ENCODE data around the gene KCNK17. TPM values are rescaled to one million over a fixed set of nuclear protein-coding genes. Genes with fewer than 3 reads are reported as not detected.

The KCNK17 gene
- total and polyA plus RNA-seq, 4 donors, result 0.20 to 0.66 (median 0.56) TPM

DNA sequence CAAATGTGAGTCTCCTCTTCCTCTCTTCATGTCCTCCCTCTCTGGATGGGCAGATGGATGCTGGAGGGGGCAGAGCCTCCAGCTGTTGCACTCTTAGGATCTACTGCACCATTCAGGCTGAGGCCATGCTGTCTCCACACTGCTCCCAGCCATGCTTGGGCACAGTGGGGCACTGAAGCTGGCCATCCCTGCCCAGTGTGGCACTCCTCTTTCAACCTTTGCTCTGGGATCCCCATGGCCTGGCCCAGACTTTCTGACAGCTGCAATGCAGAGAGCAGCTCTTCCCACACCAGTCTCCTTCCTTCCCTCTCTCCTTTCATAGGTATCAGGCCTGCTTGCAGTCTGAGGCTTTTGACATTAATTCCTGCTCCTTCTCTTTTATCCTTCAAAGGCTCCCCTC lies 9.3 kb downstream of the KCNK17 start:
- H3K4me1 ChIP-seq (ENCODE audit: control insufficient read depth, insufficient read depth, low read length), result peaks cover 14% of the 10 kb centered on the region
- H3K36me3 ChIP-seq (ENCODE audit: control insufficient read depth, insufficient read depth, low read length), result no peaks in the 10 kb centered on the region
- no peak for DNase-seq (ENCODE audit: low read depth in 4 of 6, low spot score in 6 of 6)
- H3K27ac ChIP-seq (ENCODE audit: low read depth, low read length), result no peak overlapping the region
- H3K9me3 ChIP-seq (ENCODE audit: control insufficient read depth, insufficient read depth, low read length), result peaks cover 1% of the 10 kb centered on the region
- peaks cover 2% of the 10 kb centered on the region for H3K27me3 ChIP-seq (ENCODE audit: control insufficient read depth, insufficient read depth, low read length)
- no peak overlapping the region for H3K4me3 ChIP-seq (ENCODE audit: low read depth, low read length)

DNA sequence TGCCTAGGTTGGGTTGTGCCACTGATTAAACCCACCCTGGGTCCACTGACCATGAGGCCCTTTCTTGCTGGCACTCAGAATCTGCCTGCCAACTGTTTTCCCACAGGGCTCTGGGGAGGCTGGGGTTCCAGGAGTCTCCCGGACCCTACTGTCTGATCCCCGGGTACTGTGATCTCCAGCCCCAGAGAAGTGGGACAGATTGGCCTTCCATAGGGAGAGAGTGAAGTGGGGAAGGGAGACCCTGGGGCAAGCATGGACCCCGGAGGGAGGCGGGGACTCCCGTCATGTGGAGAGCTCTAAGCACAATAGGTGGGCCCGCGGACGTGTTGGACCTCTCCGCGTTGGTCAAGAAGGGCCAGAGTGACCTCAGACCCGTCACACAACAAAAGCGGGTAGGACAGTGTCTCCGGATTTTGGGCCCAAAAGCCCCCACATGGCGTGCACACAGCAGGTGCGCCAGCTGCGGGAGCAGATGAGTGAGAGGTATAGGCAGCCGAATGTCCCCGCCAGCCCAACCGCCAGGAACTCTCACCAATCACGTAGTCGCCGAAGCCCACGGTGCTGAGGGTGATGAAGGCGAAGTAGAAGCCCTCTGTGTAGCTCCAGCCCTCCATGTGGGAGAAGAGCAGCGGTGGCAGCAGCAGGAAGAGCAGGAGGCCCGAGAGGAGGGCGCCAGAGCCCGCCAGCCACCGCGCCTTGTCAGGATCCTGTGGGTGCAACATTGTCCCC lies 10.6 kb downstream of the KCNK17 start:
- DNase-seq (ENCODE audit: low read depth in 4 of 6, low spot score in 6 of 6), result no peak
- Histone ChIP-seq H3K9me3 (ENCODE audit: control insufficient read depth, insufficient read depth, low read length) (peaks cover 1% of the 10 kb centered on the region), H3K27ac (ENCODE audit: low read depth, low read length) (no peak overlapping the region), H3K4me3 (ENCODE audit: low read depth, low read length) (no peak overlapping the region), H3K36me3 (ENCODE audit: control insufficient read depth, insufficient read depth, low read length) (no peaks in the 10 kb centered on the region), H3K27me3 (ENCODE audit: control insufficient read depth, insufficient read depth, low read length) (peaks cover 2% of the 10 kb centered on the region), H3K4me1 (ENCODE audit: control insufficient read depth, insufficient read depth, low read length) (peaks cover 10% of the 10 kb centered on the region)
- 88% methylated on average over 30 of the region's 30 CpGs for WGBS (ENCODE audit: insufficient coverage)

DNA sequence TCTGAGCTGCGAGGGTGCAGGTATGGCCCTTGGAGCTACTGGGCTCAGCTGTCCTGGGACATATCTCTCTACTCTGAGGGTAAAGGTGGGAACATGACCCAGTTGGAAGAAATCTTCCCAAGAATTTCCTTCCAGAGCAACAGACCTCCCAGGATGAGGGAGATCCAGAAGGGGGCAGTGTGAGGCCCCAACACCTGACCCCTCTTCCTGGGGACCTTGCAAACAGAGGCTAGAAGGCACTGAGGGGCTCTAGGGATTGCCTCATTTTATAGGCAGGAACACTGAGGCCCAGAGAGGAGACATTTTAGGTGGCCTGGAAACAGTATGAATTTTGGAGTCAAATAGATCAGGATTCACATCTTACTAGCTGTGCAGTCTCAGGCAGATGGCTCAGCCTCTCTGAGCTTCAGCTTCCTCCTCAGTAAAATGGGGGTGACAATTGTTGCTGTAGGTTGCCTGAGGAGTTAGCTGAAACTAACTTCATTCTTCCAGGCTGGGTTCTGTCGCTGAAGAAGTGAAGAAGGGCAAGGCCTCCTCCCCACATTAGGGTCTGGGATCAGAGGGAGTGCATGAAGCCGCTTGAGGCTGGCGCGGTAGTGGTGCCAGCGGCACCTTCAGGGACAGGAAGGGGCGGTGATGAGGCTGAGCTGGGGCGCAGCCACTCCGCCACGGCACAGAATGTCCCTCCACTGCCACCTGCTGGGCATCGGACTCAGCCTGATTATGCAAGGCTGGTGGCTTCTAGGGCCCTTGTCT lies 11.4 kb downstream of the KCNK17 start:
- Histone ChIP-seq H3K27ac (ENCODE audit: low read depth, low read length) (no peak overlapping the region), H3K4me1 (ENCODE audit: control insufficient read depth, insufficient read depth, low read length) (peaks cover 14% of the 10 kb centered on the region), H3K27me3 (ENCODE audit: control insufficient read depth, insufficient read depth, low read length) (peaks cover 2% of the 10 kb centered on the region), H3K4me3 (ENCODE audit: low read depth, low read length) (no peak overlapping the region), H3K9me3 (ENCODE audit: control insufficient read depth, insufficient read depth, low read length) (peaks cover 1% of the 10 kb centered on the region), H3K36me3 (ENCODE audit: control insufficient read depth, insufficient read depth, low read length) (no peaks in the 10 kb centered on the region)
- 10% methylated on average over 10 of the region's 11 CpGs for WGBS (ENCODE audit: insufficient coverage)
- peak in 5 of 6 donors; percentile 47 to 91 (median 58) for DNase-seq (ENCODE audit: low read depth in 4 of 6, low spot score in 6 of 6)

DNA sequence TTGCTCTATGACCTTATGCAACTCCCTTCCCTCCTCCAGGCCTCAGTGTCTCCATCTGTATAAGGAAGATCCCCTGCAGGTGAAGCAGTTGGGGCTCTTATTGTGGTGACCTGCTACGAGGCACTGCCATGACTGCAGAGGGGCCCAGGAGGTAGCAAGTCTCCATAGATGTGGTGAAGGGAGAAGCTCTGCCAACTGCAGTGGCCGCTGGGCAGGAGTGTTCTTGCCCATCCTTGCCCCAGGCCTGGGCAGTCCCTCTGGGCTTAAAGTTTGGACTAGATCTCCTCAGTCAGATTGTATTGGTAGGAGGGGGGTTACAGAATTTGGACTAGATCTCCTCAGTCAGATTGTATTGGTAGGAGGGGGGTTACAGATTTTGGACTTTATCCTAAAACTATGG lies 12.2 kb downstream of the KCNK17 start:
- H3K9me3 ChIP-seq (ENCODE audit: control insufficient read depth, insufficient read depth, low read length), result peaks cover 1% of the 10 kb centered on the region
- H3K36me3 ChIP-seq (ENCODE audit: control insufficient read depth, insufficient read depth, low read length), result no peaks in the 10 kb centered on the region
- DNase-seq (ENCODE audit: low read depth in 4 of 6, low spot score in 6 of 6), result no peak
- H3K4me1 ChIP-seq (ENCODE audit: control insufficient read depth, insufficient read depth, low read length), result peaks cover 16% of the 10 kb centered on the region
- 100% methylated on average over 2 of the region's 2 CpGs for WGBS (ENCODE audit: insufficient coverage)
- peaks cover 2% of the 10 kb centered on the region for H3K27me3 ChIP-seq (ENCODE audit: control insufficient read depth, insufficient read depth, low read length)
- H3K27ac ChIP-seq (ENCODE audit: low read depth, low read length), result no peak overlapping the region
- no peak overlapping the region for H3K4me3 ChIP-seq (ENCODE audit: low read depth, low read length)

DNA sequence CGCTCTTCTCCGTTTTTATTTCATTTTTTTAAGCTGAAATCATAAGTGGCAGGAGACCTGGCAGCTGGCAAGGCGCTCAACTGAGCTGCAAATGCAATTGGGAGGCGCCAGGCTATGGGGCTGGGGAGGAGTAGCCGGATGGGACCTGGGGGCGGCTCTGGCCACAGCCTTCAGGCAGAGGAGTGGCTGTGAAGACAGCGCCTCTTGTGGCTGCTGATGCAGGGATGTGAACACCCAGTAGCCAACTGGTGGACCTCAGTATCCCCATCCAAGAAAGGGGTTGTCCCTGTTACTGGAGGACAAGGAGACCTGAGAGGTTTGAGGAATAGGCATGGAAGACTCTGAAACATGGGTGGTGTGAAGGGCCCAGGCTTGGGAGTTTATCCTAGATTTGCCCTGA lies 12.6 kb downstream of the KCNK17 start:
- peaks cover 20% of the 10 kb centered on the region for H3K4me1 ChIP-seq (ENCODE audit: control insufficient read depth, insufficient read depth, low read length)
- peaks cover 2% of the 10 kb centered on the region for H3K27me3 ChIP-seq (ENCODE audit: control insufficient read depth, insufficient read depth, low read length)
- H3K4me3 ChIP-seq (ENCODE audit: low read depth, low read length), result no peak overlapping the region
- peaks cover 1% of the 10 kb centered on the region for H3K9me3 ChIP-seq (ENCODE audit: control insufficient read depth, insufficient read depth, low read length)
- 60% methylated on average over 7 of the region's 7 CpGs for WGBS (ENCODE audit: insufficient coverage)
- H3K27ac ChIP-seq (ENCODE audit: low read depth, low read length), result no peak overlapping the region
- DNase-seq (ENCODE audit: low read depth in 4 of 6, low spot score in 6 of 6), result no peak
- H3K36me3 ChIP-seq (ENCODE audit: control insufficient read depth, insufficient read depth, low read length), result no peaks in the 10 kb centered on the region

DNA sequence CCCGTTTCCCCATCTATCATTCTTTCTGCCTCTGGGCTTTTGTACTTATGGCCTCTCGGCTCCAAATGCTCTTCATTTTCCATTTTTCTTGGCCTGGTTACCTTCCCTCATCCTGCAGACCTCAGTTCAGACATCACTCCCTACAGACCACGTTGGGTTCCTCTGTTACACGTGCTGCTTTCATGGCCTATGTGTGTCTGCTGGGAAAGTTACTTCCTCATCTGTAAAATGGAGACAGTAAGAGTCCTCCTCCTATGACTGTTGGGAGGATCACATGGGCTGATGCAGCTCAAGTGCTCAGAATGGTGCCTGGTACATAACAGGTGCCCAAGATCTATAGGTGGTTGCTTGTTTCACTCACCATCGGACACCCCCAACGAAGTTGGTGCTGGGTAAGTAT lies 13.5 kb downstream of the KCNK17 start:
- Histone ChIP-seq H3K4me1 (ENCODE audit: control insufficient read depth, insufficient read depth, low read length) (peaks cover 21% of the 10 kb centered on the region), H3K9me3 (ENCODE audit: control insufficient read depth, insufficient read depth, low read length) (peaks cover 1% of the 10 kb centered on the region), H3K27ac (ENCODE audit: low read depth, low read length) (no peak overlapping the region), H3K36me3 (ENCODE audit: control insufficient read depth, insufficient read depth, low read length) (no peaks in the 10 kb centered on the region), H3K4me3 (ENCODE audit: low read depth, low read length) (no peak overlapping the region), H3K27me3 (ENCODE audit: control insufficient read depth, insufficient read depth, low read length) (peaks cover 2% of the 10 kb centered on the region)
- 99% methylated on average over 5 of the region's 6 CpGs for WGBS (ENCODE audit: insufficient coverage)
- no peak for DNase-seq (ENCODE audit: low read depth in 4 of 6, low spot score in 6 of 6)

DNA sequence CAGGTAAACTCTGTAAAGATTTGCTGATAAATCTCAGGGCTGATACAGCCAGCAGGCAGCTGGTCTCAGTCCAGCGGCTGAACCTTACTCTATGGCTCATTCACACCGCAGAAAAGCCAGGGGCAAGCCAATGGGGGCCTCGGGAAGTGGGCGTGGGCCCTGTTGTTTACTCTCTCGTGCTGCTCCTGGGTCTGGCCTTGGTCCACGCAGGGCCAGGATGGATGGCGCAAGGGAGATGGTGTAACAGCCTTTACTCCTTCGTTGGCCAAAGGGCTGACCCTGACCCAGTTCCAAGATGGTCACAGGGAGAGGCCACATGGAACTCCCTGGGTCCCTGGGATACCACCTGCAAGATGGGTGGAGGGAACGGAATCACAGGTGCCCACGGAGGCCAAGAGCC lies 16.2 kb downstream of the KCNK17 start:
- H3K36me3 ChIP-seq (ENCODE audit: control insufficient read depth, insufficient read depth, low read length), result no peaks in the 10 kb centered on the region
- no peak for DNase-seq (ENCODE audit: low read depth in 4 of 6, low spot score in 6 of 6)
- H3K27me3 ChIP-seq (ENCODE audit: control insufficient read depth, insufficient read depth, low read length), result peaks cover 2% of the 10 kb centered on the region
- no peaks in the 10 kb centered on the region for H3K9me3 ChIP-seq (ENCODE audit: control insufficient read depth, insufficient read depth, low read length)
- peaks cover 18% of the 10 kb centered on the region for H3K4me1 ChIP-seq (ENCODE audit: control insufficient read depth, insufficient read depth, low read length)
- H3K4me3 ChIP-seq (ENCODE audit: low read depth, low read length), result no peak overlapping the region
- WGBS (ENCODE audit: insufficient coverage), result 84% methylated on average over 9 of the region's 10 CpGs
- no peak overlapping the region for H3K27ac ChIP-seq (ENCODE audit: low read depth, low read length)

DNA sequence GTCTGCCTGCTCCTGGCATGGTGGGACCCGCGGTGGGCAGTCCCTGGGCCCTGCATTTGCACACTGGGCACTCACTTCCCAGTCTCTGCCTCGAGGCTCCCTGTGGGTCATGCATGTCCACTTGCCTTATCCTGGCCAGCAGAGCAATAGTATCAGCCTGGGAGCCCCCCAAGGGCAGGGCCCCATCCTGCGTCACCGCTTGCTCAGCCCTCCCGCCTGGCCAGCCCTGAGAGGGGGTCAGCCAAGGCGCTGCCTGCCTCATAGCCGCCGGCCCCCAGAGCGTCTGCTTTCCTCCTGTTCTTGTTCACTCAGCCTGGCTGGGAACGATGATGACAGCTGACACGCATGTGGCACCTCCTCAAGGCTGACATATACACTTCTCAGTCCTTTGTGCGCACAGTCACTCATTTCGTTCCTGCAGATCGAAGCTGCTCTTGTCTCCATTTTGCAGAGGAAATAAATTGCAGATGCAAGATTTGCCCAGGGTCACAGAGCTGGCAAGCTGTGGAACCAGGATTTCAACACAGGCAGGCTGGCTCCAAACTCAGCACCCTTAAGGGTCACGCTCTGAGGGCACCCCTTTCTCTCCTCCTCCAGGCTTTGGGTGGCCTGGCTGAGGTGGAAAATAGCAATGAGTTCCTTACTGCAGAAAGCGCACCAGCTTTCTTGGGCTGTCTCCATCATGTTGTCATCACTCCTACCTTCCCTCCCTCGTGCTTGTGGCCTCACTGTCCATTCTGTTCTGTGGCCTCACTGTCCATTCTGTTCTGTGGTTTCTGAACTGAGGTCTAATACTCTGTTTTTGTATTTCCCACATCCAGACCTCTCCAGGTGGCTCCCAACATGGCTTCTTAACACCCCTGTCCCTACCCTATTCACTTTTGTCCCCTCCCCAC lies 17.2 kb downstream of the KCNK17 start:
- 71% methylated on average over 17 of the region's 18 CpGs for WGBS (ENCODE audit: insufficient coverage)
- peak in 2 of 6 donors; percentile 41 to 45 for DNase-seq (ENCODE audit: low read depth in 4 of 6, low spot score in 6 of 6)
- Histone ChIP-seq H3K27ac (ENCODE audit: low read depth, low read length) (no peak overlapping the region), H3K27me3 (ENCODE audit: control insufficient read depth, insufficient read depth, low read length) (peaks cover 2% of the 10 kb centered on the region), H3K9me3 (ENCODE audit: control insufficient read depth, insufficient read depth, low read length) (no peaks in the 10 kb centered on the region), H3K4me3 (ENCODE audit: low read depth, low read length) (no peak overlapping the region), H3K4me1 (ENCODE audit: control insufficient read depth, insufficient read depth, low read length) (peaks cover 11% of the 10 kb centered on the region), H3K36me3 (ENCODE audit: control insufficient read depth, insufficient read depth, low read length) (no peaks in the 10 kb centered on the region)

DNA sequence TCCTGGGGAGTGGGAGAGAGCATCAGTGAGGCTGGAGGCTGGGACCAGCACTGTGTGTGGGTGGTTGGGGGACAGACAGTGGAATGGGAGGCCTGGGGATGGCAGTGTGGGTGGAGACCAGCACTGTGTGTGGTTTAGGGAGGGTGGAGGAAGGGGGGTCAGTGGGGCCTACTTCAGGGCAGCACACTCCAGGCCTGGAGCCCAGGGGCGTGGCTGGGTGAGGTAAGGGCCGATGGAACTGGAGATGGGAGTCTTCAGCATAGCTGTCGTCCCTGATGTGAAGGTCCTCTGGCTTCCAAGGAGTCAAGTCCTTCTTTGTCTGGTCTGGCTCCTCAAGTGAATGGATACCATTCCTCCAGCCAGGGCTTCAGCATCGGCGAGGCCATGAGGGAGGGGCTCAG lies 18.6 kb downstream of the KCNK17 start:
- H3K27ac ChIP-seq (ENCODE audit: low read depth, low read length), result no peak overlapping the region
- H3K9me3 ChIP-seq (ENCODE audit: control insufficient read depth, insufficient read depth, low read length), result no peaks in the 10 kb centered on the region
- H3K4me3 ChIP-seq (ENCODE audit: low read depth, low read length), result no peak overlapping the region
- H3K36me3 ChIP-seq (ENCODE audit: control insufficient read depth, insufficient read depth, low read length), result no peaks in the 10 kb centered on the region
- H3K4me1 ChIP-seq (ENCODE audit: control insufficient read depth, insufficient read depth, low read length), result peaks cover 11% of the 10 kb centered on the region
- H3K27me3 ChIP-seq (ENCODE audit: control insufficient read depth, insufficient read depth, low read length), result no peaks in the 10 kb centered on the region
- WGBS (ENCODE audit: insufficient coverage), result 70% methylated on average over 5 of the region's 5 CpGs
- no peak for DNase-seq (ENCODE audit: low read depth in 4 of 6, low spot score in 6 of 6)

Data from spinal cord (tissue), 10 donors.